PFSK-1 (cell line): ENCODE measurements around the gene NEDD4L.

Experiments used
- FOXP2 ChIP-seq: optimal IDR thresholded peaks from 2 replicates; pipeline ENCODE3; 2011; ENCODE audit warnings: borderline replicate concordance, control low read depth, inconsistent platforms; ENCODE audit not compliant: insufficient read depth; ENCODE audit errors: extremely low read length, extremely low read depth
- POLR2AphosphoS5 ChIP-seq: IDR thresholded peaks from 2 replicates; pipeline ENCODE4 v1.6.1; 2012; ENCODE audit warnings: low read depth, mild to moderate bottlenecking, control low read depth, low read length, moderate library complexity
- REST ChIP-seq, 2 experiments: IDR thresholded peaks; 2 replicates each; pipeline versions ENCODE4 v1.6.1 to v1.8.0; 2011 to 2012; ENCODE audit warnings: low read depth in 2 of 2, low read length in 2 of 2, control low read depth in 1 of 2, inconsistent platforms in 1 of 2, mild to moderate bottlenecking in 1 of 2, moderate library complexity in 1 of 2; ENCODE audit not compliant: insufficient read depth in 1 of 2
- SIN3A ChIP-seq: IDR thresholded peaks from 2 replicates; pipeline ENCODE4 v1.6.1; 2012; ENCODE audit warnings: mild to moderate bottlenecking, low read length, moderate library complexity, borderline replicate concordance; ENCODE audit not compliant: insufficient read depth
- TAF1 ChIP-seq: IDR thresholded peaks from 2 replicates; pipeline ENCODE4 v1.6.1; 2012; ENCODE audit warnings: low read length, control low read depth, borderline replicate concordance; ENCODE audit not compliant: insufficient read depth

NEDD4L gene

GRCh38 chr18:58048081-58048642, 4.1 kb downstream of the NEDD4L start:
- TF ChIP-seq SIN3A: no peak
- no peak for TF ChIP-seq FOXP2
- TF ChIP-seq POLR2AphosphoS5: no peak
- TF ChIP-seq TAF1: no peak
- TF ChIP-seq REST (IDR thresholded peaks at IDR 0.05; ENCODE audit: insufficient read depth in 1 of 2, low read depth in 2 of 2, low read length in 2 of 2): no peak

- TF ChIP-seq TAF1: no peak
These were observed 5.1 kb downstream of the NEDD4L start for GRCh38 chr18:58049000-58049688.

- TF ChIP-seq SIN3A (no peak), FOXP2 (no peak), POLR2AphosphoS5 (no peak), TAF1 (no peak), REST (IDR thresholded peaks at IDR 0.05; ENCODE audit: insufficient read depth in 1 of 2, low read depth in 2 of 2, low read length in 2 of 2) (no peak)
These were observed 7.9 kb downstream of the NEDD4L start for GRCh38 chr18:58051765-58052460.

GRCh38 chr18:58052960-58053359, 8.9 kb downstream of the NEDD4L start:
- TF ChIP-seq REST (IDR thresholded peaks at IDR 0.05; ENCODE audit: insufficient read depth in 1 of 2, low read depth in 2 of 2, low read length in 2 of 2) (no peak), POLR2AphosphoS5 (no peak), FOXP2 (no peak), SIN3A (no peak), TAF1 (no peak)

GRCh38 chr18:58054041-58054781, 10.2 kb downstream of the NEDD4L start:
- TF ChIP-seq FOXP2 (no peak), POLR2AphosphoS5 (no peak), REST (IDR thresholded peaks at IDR 0.05; ENCODE audit: insufficient read depth in 1 of 2, low read depth in 2 of 2, low read length in 2 of 2) (no peak), SIN3A (no peak), TAF1 (no peak)
